Activated T-helper 1 cell treated with anti-CD3 and anti-CD28 coated beads, Interleukin-2, amount 50 U/mL, for 16 hours (primary cell): ENCODE measurements around the gene KAT6B.

Experiments used
- DNase-seq, 2 donors: peaks; one replicate each; pipeline ENCODE4 v3.0.0-alpha.2; 2020; ENCODE audit warnings: low read depth in 1 of 2, low spot score in 1 of 2

Gene KAT6B

DNA sequence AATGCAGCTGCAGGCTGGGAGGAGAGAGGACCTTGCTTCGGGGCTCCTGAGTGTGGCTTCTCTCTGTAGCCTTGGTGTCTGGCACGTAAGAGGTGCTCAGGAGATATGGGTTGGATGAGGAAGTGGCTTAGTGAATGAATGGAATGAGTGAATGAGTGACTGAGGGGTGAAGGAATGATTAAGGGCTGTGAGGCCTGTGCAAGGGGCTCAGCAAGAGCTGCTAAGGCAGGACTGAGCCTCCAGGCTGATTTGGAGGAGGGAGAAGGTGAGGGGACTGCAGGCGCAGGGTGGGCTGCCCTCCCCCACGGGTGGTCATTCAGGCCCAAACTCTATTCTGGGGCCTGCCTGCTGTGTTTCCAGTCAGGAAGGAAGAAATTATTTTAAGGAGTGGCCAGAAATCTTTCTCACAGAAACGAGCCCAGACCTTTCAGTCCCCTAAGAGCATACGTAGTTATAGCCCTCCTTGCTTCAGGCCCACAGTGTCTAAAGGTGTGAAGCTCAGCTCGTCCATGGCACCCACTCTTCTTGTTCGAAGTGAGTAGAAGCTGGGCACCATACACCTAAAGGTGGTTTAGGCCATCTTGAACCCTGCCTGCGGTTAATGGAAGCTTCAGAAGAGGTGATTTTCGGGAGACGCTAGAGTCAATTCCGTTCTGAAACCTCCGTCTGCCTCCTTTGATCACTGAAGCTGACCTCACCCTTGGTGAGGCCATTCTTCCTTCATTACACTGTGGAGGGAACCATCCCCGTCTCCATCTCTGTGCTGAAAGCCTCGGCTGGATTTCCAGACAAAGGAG lies 235.5 kb downstream of the KAT6B start:
- DNase-seq: no peak

DNA sequence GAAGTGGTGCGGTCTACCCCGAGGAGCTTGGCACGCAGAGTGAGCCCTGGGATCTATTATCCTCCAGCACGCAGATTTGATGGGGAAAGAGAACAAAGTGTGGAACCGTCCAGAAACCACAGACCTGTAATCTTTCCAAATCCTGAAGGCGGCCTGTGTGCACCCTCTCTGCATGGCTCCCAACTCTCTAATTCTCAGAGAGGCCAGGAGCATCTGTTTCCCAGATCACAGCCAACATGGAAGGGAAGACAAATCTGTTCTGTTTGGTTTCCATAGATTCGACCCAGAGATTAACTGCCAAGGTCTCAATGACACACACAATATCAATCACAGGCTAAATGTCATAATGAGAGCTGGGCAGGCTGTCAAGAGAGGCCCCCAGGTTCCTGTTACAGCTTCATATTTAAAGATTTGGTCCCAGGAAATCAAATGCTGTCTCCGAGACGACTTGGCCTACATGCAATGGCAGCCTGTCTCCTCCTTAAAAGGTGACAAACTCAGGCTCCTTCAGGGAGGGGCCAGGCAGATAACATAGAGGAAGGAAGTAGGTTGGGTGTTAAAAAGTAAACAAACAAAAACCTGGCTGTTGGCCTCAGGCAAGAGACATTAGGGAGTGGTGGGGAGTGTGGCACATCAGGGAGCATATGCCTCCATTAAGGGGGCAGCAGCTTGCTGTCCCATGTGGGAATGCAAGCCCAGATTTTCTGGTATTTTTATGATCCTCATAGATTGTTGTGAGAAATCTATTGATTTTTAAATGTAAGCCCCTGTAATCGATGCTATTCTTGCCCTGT lies 236.3 kb downstream of the KAT6B start:
- no peak for DNase-seq

DNA sequence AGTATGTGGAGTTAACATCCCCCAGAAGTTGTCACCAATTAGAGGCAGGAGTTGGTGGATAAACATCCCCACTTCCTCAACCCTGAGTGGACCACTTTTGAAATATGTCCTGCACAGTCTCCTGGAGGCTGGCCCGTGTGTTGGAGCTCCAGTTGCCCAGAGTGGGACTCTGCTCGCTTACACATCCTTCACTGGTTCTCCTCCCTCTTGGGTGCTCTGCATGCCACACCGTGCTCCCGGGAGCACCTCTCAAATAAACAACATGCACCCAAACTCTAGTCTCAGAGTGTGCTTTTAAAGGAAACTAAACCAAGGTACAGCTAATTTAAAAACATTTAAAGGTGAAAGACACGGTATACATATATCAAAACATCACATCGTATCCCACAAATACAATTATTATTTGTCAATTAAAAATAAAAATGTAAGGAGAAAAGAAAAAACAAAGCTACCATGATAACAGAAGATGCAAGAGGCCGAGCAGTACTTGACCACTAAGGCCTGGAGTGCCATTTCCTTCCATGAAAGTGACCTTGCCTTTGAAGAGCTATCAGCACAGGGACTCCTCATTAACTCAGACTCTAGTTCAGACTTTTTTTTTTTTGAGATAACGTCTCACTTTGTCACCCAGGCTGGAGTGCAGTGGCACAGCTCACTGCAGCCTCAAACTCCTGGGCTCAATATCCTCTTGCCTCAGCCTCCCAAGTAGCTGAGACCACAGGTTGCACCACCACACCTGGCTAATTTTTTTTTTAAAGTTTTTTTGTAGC lies 237.2 kb downstream of the KAT6B start:
- no peak for DNase-seq

- DNase-seq: no peak
These were observed 238.7 kb downstream of the KAT6B start for GRCh38 chr10:75065076-75065475.

DNA sequence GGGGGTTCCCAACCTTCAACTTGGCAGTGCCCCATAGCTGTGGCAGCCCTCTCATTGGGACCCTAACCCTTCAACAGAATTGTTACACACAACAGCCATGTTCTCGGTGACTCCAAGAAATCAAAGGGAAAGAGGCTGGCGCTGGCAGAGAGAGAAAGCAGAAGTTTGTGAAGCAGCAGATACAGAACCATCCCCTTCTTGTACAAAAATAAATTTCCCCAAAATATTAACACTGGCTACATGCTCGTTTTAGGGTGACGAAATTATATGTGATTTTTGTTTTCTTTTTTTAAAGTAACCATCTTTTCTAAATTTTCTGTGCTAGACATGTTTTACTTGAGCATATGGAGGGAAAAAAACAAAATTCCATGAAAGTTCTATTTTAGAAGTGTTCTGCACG lies 239.9 kb downstream of the KAT6B start:
- no peak for DNase-seq

- no peak for DNase-seq
These were observed 240.9 kb downstream of the KAT6B start for GRCh38 chr10:75067272-75067671.

- DNase-seq: no peak
These were observed 242.1 kb downstream of the KAT6B start for GRCh38 chr10:75068523-75068922.

DNA sequence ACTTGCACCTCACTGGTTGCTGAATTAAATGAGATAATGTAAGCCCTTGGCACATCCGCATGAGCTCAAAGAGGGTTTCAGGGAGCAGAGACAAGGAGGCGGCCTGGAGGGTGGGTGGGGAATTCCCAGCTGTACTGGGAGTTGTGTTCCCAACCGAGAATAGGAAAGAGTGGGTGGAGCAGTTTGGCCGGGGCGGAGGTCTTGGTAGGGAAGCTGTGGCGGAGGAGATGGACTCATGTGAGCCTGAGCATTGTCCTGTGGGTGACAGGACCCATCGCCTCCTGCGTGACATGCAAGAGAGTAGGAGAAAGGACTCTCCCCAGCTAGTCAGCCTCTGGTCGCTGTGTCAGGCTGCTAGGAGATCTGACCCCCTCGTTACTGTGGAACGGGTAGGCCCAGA lies 244.1 kb downstream of the KAT6B start:
- no peak for DNase-seq

DNA sequence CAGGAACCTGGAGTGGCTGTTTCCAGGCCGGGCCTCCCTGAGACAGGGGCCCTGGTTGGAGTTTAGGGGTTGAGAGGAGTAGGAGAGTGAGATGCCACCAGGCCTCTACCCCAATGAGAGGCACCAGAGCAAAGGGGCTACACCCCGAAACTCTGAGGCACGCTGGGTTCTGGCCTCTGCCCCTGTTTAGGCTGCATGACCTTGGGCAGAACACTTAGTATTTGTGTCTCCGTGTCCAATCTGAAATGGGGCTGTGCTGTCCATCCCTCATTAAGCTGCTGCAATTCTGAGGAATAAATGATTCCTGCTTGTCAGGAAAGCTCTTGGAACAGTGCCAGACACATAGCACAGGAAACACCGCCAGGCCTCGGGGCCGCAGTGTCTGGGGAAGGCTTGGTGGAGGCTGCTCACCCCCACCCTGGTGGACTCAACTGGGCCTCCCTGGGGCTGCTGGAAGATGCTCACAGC lies 244.6 kb downstream of the KAT6B start:
- no peak for DNase-seq

DNA sequence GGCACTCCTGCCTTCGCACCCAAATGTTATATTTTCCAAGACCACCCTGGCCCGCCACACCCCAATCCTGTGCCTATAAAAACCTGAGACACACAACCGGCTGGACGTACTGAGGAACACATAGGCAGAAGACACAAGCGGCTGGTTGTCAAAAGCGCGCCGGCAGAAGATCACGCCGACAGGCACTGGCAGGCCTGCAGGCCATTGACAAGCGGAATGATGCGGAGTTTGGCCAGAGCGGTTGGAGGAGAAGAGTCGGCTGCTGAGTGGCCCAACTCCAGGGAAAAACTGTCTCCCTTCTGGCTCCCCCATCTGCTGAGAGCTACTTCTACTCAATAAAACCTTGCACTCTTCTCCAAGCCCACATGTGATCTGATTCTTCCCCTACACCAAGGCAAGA lies 245.4 kb downstream of the KAT6B start:
- no peak for DNase-seq

GRCh38 chr10:75072727-75073126 lies 246.3 kb downstream of the KAT6B start:
- DNase-seq: no peak

GRCh38 chr10:75073442-75073841 lies 247.0 kb downstream of the KAT6B start:
- no peak for DNase-seq

GRCh38 chr10:75074711-75075445 lies 248.5 kb downstream of the KAT6B start:
- no peak for DNase-seq

GRCh38 chr10:75076348-75076747 lies 249.9 kb downstream of the KAT6B start:
- no peak for DNase-seq

DNA sequence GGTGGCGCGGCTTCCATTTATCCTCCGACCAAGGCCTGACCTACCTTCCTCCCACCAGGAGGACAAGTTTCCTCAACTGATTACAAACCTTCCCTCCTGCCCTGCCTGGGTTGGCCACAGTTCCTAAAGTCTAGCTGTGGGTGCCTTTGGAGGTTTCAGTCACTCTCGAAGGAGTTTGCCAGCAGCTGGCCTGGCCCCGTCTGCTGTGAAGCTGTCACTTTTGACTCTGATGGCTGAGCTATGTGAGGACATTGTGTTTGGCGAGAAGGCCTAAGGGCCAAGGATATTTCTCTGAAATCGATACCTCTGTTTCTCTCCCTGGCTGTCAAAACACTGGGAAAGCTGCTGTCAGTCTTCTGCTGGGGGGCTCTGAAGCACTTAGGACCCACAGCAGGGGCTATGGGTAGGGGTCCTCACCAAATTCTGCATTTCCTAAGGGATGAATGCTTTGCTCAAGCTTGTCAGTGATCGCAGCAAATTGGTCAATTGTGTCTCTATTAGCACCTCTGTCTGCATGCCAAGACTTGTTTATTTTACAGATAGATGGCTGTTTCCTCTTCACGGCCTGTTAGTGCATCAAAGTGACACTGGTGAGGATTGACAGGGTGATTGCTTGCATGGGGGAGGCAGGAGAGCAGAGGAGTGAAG lies 253.2 kb downstream of the KAT6B start:
- no peak for DNase-seq

DNA sequence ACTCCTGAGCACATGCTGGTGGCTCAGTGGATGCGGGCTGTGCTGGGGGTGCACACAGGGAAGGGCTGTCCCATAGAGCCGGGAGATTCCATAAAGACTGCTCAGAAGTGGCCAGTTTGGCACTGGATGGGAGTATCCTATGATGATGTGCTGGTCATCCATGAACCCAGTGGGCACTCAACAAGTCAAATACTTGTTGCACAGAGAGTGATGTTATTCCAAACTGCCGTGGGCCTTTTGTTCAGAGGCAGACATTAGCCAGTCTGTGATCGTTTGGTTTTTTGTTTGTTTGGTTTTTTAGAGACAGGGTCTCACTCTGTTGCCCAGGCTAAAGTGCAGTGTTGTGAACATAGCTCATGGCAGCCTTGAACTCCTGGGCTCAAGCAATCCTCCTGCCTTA lies 254.2 kb downstream of the KAT6B start:
- no peak for DNase-seq

GRCh38 chr10:75081379-75081778 lies 255.0 kb downstream of the KAT6B start:
- DNase-seq: no peak
